ENCODE measurements around the gene SKIDA1. TPM values are rescaled to one million over a fixed set of nuclear protein-coding genes. Genes with fewer than 3 reads are reported as not detected.

The SKIDA1 gene
- total RNA-seq, 6 donors from 2014 or later, result under 0.01 to 1.6 (median 0.86) TPM

- WGBS, 2 donors, result 83 to 84% methylated on average over 2 of the region's 2 CpGs
- TF ChIP-seq EP300 (IDR thresholded peaks at IDR 0.05), result no peak
- TF ChIP-seq POLR2A (IDR thresholded peaks at IDR 0.05), result no peak
- TF ChIP-seq POLR2AphosphoS5 (IDR thresholded peaks at IDR 0.05), result no peak
- TF ChIP-seq CTCF (IDR thresholded peaks at IDR 0.05), result no peak
- Histone ChIP-seq H3K27ac (no peak overlapping the region), H3K27me3 (peaks cover 0 to 12% (median 5%) of the 10 kb centered on the region in 4 donors), H3K9me3 (no peaks in the 10 kb centered on the region), H3K4me1 (peaks cover 30 to 49% (median 36%) of the 10 kb centered on the region in 4 donors), H3K36me3 (no peaks in the 10 kb centered on the region), H3K4me3 (no peak overlapping the region)
- ATAC-seq (ENCODE audit: low FRiP score in 2 of 2) (no peak), DNase-seq (no peak)
Observed at GRCh38 chr10:21498377-21498776, 27.1 kb downstream of the SKIDA1 start.

GRCh38 chr10:21497177-21497807 lies 28.2 kb downstream of the SKIDA1 start:
- peaks cover 30 to 49% (median 36%) of the 10 kb centered on the region in 4 donors for H3K4me1 ChIP-seq
- WGBS, 2 donors, result 1 to 4% methylated on average over 14 to 36 of the region's 37 CpGs
- ATAC-seq (ENCODE audit: low FRiP score in 2 of 2) (peak; percentile 59 to 77), DNase-seq (peak; percentile 96 to 97)
- H3K9me3 ChIP-seq, result no peaks in the 10 kb centered on the region
- peak overlapping the region in 2 of 4 donors; percentile 60 to 75 for H3K27ac ChIP-seq
- peaks cover 0 to 12% (median 5%) of the 10 kb centered on the region in 4 donors for H3K27me3 ChIP-seq
- TF ChIP-seq EP300 (IDR thresholded peaks at IDR 0.05) (no peak), POLR2A (IDR thresholded peaks at IDR 0.05) (peak in 1 of 4 donors; percentile 15), POLR2AphosphoS5 (IDR thresholded peaks at IDR 0.05) (peak in 1 of 2 donors; percentile 69)
- H3K4me3 ChIP-seq, result peak overlapping the region; percentile 67 to 92 (median 74)
- no peaks in the 10 kb centered on the region for H3K36me3 ChIP-seq

- DNase-seq, result peak; percentile 45 to 90
- no peaks in the 10 kb centered on the region for H3K36me3 ChIP-seq
- TF ChIP-seq EP300 (IDR thresholded peaks at IDR 0.05), result no peak
- peak in 2 of 6 experiments; percentile 8 to 26 for TF ChIP-seq CTCF (IDR thresholded peaks at IDR 0.05)
- TF ChIP-seq POLR2AphosphoS5 (IDR thresholded peaks at IDR 0.05), result no peak
- TF ChIP-seq POLR2A (IDR thresholded peaks at IDR 0.05), result no peak
- peak overlapping the region; percentile 67 to 92 (median 74) for H3K4me3 ChIP-seq
- H3K27ac ChIP-seq, result peak overlapping the region in 2 of 4 donors; percentile 60 to 75
- peak; percentile 45 to 60 for ATAC-seq (ENCODE audit: low FRiP score in 2 of 2)
- H3K4me1 ChIP-seq, result peaks cover 30 to 49% (median 36%) of the 10 kb centered on the region in 4 donors
- 0 to 1% methylated on average over 35 to 55 of the region's 72 CpGs for WGBS, 2 donors
- H3K27me3 ChIP-seq, result peaks cover 0 to 12% (median 5%) of the 10 kb centered on the region in 4 donors
- no peaks in the 10 kb centered on the region for H3K9me3 ChIP-seq
Observed at GRCh38 chr10:21496343-21497176, 28.9 kb downstream of the SKIDA1 start.

- DNase-seq, result peak; percentile 87 to 98
- ATAC-seq (ENCODE audit: low FRiP score in 2 of 2), result peak; percentile 93 to 94
- peak overlapping the region; percentile 67 to 92 (median 74) for H3K4me3 ChIP-seq
- no peaks in the 10 kb centered on the region for H3K36me3 ChIP-seq
- peaks cover 30 to 49% (median 36%) of the 10 kb centered on the region in 4 donors for H3K4me1 ChIP-seq
- WGBS, 2 donors, result 0 to 2% methylated on average over 19 to 33 of the region's 58 CpGs
- peaks cover 0 to 12% (median 5%) of the 10 kb centered on the region in 4 donors for H3K27me3 ChIP-seq
- peak overlapping the region in 2 of 4 donors; percentile 60 to 75 for H3K27ac ChIP-seq
- no peaks in the 10 kb centered on the region for H3K9me3 ChIP-seq
- TF ChIP-seq CTCF (IDR thresholded peaks at IDR 0.05) (peak; percentile 97 to 100 (median 99)), POLR2A (IDR thresholded peaks at IDR 0.05) (no peak), EP300 (IDR thresholded peaks at IDR 0.05) (no peak), POLR2AphosphoS5 (IDR thresholded peaks at IDR 0.05) (peak in 1 of 2 donors; percentile 28)
Observed at GRCh38 chr10:21495752-21496342, 29.6 kb downstream of the SKIDA1 start.
